GM13976 (cell line): ENCODE results near the gene METTL27.
A peak's percentile ranks its signal among the peaks of the same experiment; 100 is the strongest.

ENCODE experiments used
- DNase-seq: peaks from one replicate; pipeline ENCODE4 v3.0.0; 2012; ENCODE audit warnings: low spot score
- CTCF ChIP-seq: IDR thresholded peaks from 2 replicates; pipeline ENCODE4 v1.5.1; 2012; ENCODE audit warnings: borderline replicate concordance, mild to moderate bottlenecking; ENCODE audit not compliant: insufficient read depth; ENCODE audit errors: extremely low read depth, missing control alignments, control extremely low read depth
- in situ Hi-C: fragments of 300-500 bp; cut with MboI; formaldehyde crosslinking; loops from one replicate; pipeline ENCODE4 v1.12.0; 2022; ENCODE audit warnings: low sequenced_read_pairs, mixed read lengths, inconsistent platforms; ENCODE audit not compliant: unreplicated experiment

The METTL27 gene

GRCh38 chr7:73842067-73842976 is at the start of gene METTL27:
METTL27 (minus strand) TSS chr7:73842516; CDS start chr7:73842140, 376 bp downstream.
- peak; percentile 98 for DNase-seq
- in situ Hi-C loops: no loop called here

GRCh38 chr7:73891178-73891885 is 49.0 kb upstream of the METTL27 start:
- DNase-seq: no peak
- in situ Hi-C loops: no loop called here
- TF ChIP-seq CTCF: no peak

More at GRCh38 chr7:73842067-73842976, at the start of gene METTL27:
- no peak for TF ChIP-seq CTCF

DNA sequence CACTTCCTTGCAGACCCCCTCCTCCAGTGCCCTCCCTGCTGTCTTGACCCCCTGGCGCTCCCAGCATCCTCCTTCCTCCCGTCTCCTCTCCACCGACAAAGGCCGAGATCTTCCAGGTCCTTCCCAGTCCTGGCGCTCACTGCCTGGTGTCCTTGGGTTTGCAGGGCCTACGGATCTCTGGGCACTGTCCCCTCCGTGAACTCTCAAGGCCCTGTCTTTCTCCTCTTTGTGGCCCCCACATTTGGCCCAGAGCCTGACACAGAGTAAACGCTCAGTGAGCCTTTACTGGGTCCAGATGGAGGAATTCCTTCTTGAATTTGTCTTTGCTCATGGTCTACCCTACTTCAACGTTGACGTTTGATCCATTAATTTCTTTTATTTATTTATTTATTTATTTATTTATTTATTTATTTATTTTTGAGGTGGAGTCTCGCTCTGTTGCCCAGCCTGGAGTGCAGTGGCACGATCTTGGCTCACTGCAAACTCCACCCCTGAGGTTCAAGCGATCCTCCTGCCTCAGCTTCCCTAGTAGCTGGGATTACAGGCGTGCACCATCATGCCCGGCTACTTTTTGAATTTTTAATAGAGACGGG is 48.3 kb upstream of the METTL27 start:
- in situ Hi-C loops: no loop called here
- DNase-seq: no peak
- TF ChIP-seq CTCF: no peak

DNA sequence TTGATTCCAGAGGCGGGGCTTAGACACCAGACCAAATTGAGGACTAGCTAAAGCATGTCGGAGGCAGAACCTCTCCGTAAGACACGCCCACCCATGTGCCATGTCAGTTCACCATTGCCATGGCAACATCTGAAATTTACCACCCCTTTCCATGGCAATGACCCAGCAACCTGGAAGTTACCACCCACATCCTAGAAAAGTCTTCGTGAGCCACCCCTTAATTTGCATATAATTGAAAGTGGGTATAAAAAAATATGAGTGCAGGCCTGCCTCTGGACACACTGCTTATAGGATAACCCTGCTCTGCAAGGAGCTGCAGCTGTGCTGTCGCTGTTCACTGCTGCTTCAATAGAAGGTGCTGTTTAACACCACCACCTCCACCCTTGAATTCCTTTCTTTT is 46.6 kb upstream of the METTL27 start:
- TF ChIP-seq CTCF: no peak
- no peak for DNase-seq
- in situ Hi-C loops: no loop called here

GRCh38 chr7:73887762-73888161 is 45.4 kb upstream of the METTL27 start:
- no peak for TF ChIP-seq CTCF
- in situ Hi-C loops: no loop called here
- DNase-seq: no peak

DNA sequence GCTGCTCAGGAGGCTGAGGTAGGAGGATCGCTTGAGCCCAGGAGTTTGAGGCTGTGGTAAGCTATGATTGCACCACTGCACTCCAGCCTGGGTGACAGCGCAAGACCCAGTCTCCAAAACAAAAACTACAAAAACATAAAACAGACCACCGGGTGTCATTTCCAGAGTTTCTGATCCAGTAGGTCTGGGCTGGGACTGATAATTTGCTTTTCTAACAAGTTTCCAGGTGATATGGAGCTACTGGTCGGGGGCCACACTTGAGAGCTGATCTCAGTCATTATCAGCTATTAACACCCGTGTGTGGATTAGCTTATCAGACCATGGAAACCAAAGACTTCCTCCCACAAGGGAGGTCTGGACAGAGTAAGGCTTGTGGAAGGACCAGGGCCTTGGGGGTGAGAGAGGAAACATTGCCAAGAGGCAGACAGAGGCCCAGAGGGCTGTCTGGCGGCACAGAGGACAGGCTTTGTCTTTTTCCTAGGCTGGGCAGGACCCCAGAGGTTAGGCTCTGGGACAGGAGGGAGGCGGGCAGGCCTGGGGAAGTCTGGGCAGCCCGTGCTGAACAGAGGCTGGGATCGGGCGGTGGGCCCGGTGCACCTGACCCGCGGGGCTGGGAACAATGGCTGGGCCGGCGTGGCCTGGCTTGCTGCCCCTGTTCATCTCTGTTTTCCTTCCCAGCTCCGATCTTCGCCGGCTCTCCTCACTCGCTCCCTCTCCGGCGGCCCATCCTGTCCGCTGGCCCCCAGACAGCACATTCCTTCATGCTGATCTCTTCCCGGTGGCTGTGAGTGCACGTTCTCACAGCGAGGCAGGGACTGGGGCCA is 43.9 kb upstream of the METTL27 start:
- no peak for DNase-seq
- TF ChIP-seq CTCF: no peak
- in situ Hi-C loops: no loop called here
